ENCODE data around the gene TRIM9. TPM values are rescaled to one million over a fixed set of nuclear protein-coding genes. Genes with fewer than 3 reads are reported as not detected.

TRIM9 gene
- total RNA-seq, 1 donor from 2014 or later: 1.3 TPM

DNA sequence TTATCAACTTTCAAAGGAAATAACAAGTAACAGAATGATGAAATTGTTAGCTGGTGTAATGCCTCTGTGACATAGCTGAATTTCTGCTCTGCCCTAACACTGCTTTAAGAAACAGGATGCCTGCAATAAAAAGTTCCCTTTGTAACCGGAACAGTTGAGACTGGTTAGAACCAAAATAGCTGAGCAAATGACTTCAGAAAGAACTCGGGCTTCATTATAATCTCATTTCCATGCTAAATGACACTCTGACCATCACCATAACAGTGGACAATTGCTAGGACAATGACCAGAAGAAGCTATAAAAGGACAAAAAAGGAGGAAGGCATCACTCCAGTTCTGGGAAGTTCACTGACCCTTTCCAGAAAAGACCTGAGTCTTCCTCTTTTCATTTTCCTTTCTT is 127.1 kb downstream of the TRIM9 start:
- Histone ChIP-seq H3K9ac (no peak overlapping the region), H4K20me1 (ENCODE audit: low read depth) (no peaks in the 10 kb centered on the region), H3K27me3 (no peaks in the 10 kb centered on the region), H3K36me3 (no peaks in the 10 kb centered on the region), H3K27ac (no peak overlapping the region), H2AFZ (replicated peaks) (no peak overlapping the region), H3K4me3 (no peak overlapping the region), H3K4me1 (no peaks in the 10 kb centered on the region), H3K4me2 (no peak overlapping the region), H3K9me3 (ENCODE audit: low read depth) (no peaks in the 10 kb centered on the region), H3K79me2 (ENCODE audit: low read depth) (no peaks in the 10 kb centered on the region), H3F3A (ENCODE audit: low read depth) (no peaks in the 10 kb centered on the region)
- no peaks in the 10 kb centered on the region for H3K36me3 Mint-ChIP-seq
- no peaks in the 10 kb centered on the region for H3K4me1 Mint-ChIP-seq
- no peak for DNase-seq (ENCODE audit: low spot score)
- TF ChIP-seq, protein P1, sequence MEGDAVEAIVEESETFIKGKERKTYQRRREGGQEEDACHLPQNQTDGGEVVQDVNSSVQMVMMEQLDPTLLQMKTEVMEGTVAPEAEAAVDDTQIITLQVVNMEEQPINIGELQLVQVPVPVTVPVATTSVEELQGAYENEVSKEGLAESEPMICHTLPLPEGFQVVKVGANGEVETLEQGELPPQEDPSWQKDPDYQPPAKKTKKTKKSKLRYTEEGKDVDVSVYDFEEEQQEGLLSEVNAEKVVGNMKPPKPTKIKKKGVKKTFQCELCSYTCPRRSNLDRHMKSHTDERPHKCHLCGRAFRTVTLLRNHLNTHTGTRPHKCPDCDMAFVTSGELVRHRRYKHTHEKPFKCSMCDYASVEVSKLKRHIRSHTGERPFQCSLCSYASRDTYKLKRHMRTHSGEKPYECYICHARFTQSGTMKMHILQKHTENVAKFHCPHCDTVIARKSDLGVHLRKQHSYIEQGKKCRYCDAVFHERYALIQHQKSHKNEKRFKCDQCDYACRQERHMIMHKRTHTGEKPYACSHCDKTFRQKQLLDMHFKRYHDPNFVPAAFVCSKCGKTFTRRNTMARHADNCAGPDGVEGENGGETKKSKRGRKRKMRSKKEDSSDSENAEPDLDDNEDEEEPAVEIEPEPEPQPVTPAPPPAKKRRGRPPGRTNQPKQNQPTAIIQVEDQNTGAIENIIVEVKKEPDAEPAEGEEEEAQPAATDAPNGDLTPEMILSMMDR (IDR thresholded peaks at IDR 0.05): no peak
- TF ChIP-seq EZH2 (IDR thresholded peaks at IDR 0.05) (no peak), EZH2phosphoT487 (IDR thresholded peaks at IDR 0.05) (no peak)
- no peaks in the 10 kb centered on the region for H3K27me3 Mint-ChIP-seq (ENCODE audit: insufficient read depth, low read depth)
- H3K4me3 Mint-ChIP-seq: no peak overlapping the region
- no peak overlapping the region for H3K27ac Mint-ChIP-seq
- H3K9me3 Mint-ChIP-seq: no peaks in the 10 kb centered on the region

GRCh38 chr14:50967103-50967502 is 127.8 kb downstream of the TRIM9 start:
- Mint-ChIP-seq H3K27me3 (ENCODE audit: insufficient read depth, low read depth) (no peaks in the 10 kb centered on the region), H3K9me3 (no peaks in the 10 kb centered on the region), H3K4me1 (no peaks in the 10 kb centered on the region), H3K4me3 (no peak overlapping the region), H3K36me3 (no peaks in the 10 kb centered on the region), H3K27ac (no peak overlapping the region)
- Histone ChIP-seq H3K27ac (no peak overlapping the region), H3F3A (ENCODE audit: low read depth) (no peaks in the 10 kb centered on the region), H3K27me3 (no peaks in the 10 kb centered on the region), H3K9me3 (ENCODE audit: low read depth) (no peaks in the 10 kb centered on the region), H3K4me3 (no peak overlapping the region), H3K36me3 (no peaks in the 10 kb centered on the region), H3K4me2 (no peak overlapping the region), H2AFZ (replicated peaks) (no peak overlapping the region), H3K4me1 (no peaks in the 10 kb centered on the region), H3K79me2 (ENCODE audit: low read depth) (no peaks in the 10 kb centered on the region), H3K9ac (no peak overlapping the region), H4K20me1 (ENCODE audit: low read depth) (no peaks in the 10 kb centered on the region)
- no peak for TF ChIP-seq EZH2phosphoT487 (IDR thresholded peaks at IDR 0.05)
- TF ChIP-seq, protein P1 (IDR thresholded peaks at IDR 0.05): no peak
- no peak for TF ChIP-seq EZH2 (IDR thresholded peaks at IDR 0.05)
- DNase-seq (ENCODE audit: low spot score): no peak

DNA sequence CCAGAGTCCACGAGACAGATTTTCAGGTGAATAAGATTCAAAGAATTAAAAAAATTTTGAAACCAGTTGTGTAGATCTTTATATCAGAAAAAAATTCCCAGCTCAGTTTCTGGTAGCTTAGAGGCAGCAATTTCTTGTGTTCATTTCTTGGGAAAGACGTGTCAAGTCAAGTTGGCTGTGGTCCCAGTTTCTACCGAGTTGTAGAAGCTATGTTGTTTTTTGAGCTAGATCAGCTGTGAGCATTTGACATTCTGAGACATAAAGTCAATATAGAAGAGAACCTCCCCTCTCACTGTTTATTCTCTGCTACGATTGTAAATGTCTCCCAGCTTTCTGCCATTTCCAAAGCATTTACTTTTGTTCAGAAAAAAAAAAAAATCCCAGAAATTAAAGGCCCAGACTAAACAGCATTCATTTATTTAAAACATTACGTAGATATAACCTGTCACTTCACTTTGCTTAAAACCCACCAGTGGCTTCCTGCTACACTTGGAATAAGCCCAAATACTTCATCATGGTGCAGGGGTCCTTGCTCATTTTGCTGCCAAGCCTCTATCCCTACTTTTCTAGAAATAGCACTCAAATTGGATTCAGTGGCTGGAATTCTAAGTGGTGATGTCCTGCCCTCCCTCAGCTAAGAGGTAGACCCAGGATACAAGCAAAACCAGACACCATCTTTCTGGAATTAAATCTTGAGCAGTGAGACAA is 130.1 kb downstream of the TRIM9 start:
- H3F3A ChIP-seq (ENCODE audit: low read depth): no peaks in the 10 kb centered on the region
- DNase-seq (ENCODE audit: low spot score): no peak
- no peaks in the 10 kb centered on the region for H3K36me3 Mint-ChIP-seq
- H3K4me3 ChIP-seq: no peak overlapping the region
- no peaks in the 10 kb centered on the region for H3K9me3 ChIP-seq (ENCODE audit: low read depth)
- no peak for TF ChIP-seq EZH2phosphoT487 (IDR thresholded peaks at IDR 0.05)
- TF ChIP-seq, protein P1 (IDR thresholded peaks at IDR 0.05): no peak
- TF ChIP-seq EZH2 (IDR thresholded peaks at IDR 0.05): no peak
- H4K20me1 ChIP-seq (ENCODE audit: low read depth): no peaks in the 10 kb centered on the region
- H3K27ac ChIP-seq: no peak overlapping the region
- no peaks in the 10 kb centered on the region for H3K36me3 ChIP-seq
- H3K4me2 ChIP-seq: no peak overlapping the region
- no peak overlapping the region for H2AFZ ChIP-seq (replicated peaks)
- H3K9me3 Mint-ChIP-seq: no peaks in the 10 kb centered on the region
- no peaks in the 10 kb centered on the region for H3K4me1 Mint-ChIP-seq
- H3K4me3 Mint-ChIP-seq: no peak overlapping the region
- no peaks in the 10 kb centered on the region for H3K27me3 ChIP-seq
- H3K4me1 ChIP-seq: no peaks in the 10 kb centered on the region
- H3K79me2 ChIP-seq (ENCODE audit: low read depth): no peaks in the 10 kb centered on the region
- no peak overlapping the region for H3K27ac Mint-ChIP-seq
- no peak overlapping the region for H3K9ac ChIP-seq
- no peaks in the 10 kb centered on the region for H3K27me3 Mint-ChIP-seq (ENCODE audit: insufficient read depth, low read depth)

Measured in neural progenitor cell (in vitro differentiated cells).